EL (cell line): Measurements from ENCODE around the gene ARHGAP32.
"Not testable (repeated sequence)": the region's sequence is repeated elsewhere in the genome, so short reads cannot be mapped to it uniquely, and the experiment has no call there.

Experiments
- DNase-seq: peaks from one replicate; pipeline ENCODE4 v3.0.0-alpha.2; 2016

ARHGAP32 gene

DNA sequence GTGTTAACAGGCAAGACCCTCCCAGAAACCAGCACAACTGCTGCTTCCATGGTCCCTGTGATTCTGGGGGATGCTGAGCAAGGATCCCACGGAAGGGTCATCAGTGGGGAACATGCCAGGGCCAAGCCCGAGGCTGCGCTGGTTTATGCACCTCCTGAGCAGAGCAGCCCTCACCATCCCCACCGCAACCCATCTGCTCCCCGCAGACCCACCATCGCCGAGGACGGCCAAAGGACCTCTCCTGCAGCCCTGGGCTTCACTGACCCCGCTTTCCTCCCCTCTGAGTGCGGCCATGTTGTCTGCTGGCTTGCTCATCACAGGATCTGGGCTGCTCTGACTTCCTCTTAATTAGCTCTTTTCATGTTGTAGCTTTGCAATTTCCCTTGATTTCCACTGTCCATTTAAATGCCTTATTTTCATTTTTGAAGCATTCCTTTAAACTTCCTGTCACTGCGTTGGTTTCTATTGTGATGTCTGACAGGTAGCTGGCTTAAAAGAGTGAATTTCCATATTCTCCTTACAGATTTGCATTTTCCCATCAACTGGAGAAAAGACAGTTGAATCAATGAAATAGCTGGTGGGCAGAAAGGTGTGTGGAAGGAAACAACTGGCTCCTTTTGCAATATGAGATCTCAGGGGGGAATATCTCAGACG is 264.3 kb downstream of the ARHGAP32 start:
- DNase-seq: no peak

- no peak for DNase-seq
Measured at GRCh38 chr11:128927108-128927461, 265.0 kb downstream of the ARHGAP32 start.

DNA sequence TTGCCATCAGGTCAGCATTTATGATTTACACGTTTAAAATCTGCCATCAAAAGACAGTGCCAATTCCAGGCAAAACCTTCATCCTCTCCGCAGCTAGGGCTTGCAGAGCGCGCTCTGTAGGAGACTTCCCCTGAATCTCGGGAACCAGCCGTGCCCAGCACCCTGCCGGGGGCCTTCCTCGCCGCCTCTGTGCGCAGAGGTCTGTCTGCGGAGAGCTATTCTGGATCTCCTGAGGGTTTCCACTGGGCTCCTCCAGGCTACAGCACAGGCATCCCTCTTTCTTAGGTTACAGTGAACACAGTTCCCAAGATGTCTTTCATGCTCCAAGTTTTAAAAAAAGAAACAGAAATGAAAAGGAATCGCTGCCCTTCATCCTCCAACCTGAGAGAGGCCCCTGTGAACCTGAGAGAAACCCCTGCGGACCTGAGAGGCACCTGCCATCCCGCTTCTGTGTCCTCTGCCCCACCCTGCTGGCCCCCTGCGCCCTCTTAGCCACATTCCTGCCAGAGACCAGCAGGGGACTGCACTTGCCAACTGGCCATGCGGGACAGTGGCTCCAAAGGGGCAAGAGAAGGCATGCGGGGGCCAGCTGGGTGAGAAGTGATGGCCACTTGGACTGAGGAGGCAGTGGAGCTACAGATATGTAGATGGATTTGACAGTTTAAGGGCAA is 265.6 kb downstream of the ARHGAP32 start:
- DNase-seq: no peak

DNA sequence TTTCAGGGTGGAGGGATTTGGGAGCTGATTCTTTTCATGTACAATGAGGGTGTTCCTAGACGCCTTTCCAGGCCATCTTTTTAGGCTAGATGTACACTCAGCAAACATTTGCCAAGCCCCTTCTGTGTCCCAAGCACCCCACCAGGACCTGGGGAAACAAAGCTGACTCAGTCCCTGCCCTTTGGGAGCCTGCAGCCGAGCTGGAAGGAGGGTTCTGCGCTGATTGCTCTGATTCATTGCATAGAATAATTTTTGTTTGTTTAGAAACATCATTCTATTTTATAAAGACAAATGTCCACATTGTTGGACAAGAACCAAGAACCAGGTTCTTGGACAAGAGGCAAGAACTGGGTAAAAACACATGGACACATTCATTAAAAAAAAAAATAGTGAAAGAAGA is 266.1 kb downstream of the ARHGAP32 start:
- no peak for DNase-seq

- no peak for DNase-seq
Measured at GRCh38 chr11:128925250-128925600, 266.9 kb downstream of the ARHGAP32 start.

DNA sequence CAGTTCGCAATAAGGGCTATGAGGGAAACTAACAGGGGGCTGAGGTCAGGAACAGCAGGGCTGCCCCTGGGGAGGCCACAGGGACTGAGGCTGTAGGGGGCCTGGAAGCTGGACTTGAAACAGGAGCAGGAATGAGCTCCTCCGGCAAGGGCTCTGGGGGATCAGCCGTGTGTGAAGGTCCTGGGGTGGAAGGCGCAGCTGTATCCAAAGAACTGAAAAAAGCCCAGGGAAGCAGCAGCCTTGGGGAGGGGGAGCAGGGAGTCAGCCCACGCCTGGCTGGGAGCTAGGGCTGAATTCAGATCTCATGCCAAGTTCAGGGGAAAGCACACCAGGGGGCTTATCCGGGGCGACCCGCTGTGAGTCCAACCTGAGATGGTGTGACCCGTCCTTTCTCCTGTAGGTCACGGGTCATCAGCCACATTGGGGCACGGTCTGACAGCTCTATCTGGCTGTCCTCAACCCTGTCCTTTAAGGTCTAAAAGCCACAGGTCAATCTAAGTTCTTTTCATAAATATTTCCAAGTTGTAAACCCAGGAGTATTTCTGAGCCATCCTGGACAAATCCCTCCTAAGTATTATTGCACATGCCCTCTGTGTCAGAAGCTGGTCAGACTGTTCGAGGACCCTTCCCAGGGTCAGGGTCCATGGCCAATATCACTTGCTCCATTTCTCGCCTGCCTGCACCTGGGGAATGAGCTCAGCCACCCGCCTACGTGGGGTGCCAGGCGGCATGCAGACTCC is 267.4 kb downstream of the ARHGAP32 start:
- no peak for DNase-seq

- DNase-seq: no peak
Measured at GRCh38 chr11:128924104-128924503, 268.0 kb downstream of the ARHGAP32 start.

GRCh38 chr11:128921793-128922192 is 270.3 kb downstream of the ARHGAP32 start:
- no peak for DNase-seq

GRCh38 chr11:128920666-128921065 is 271.5 kb downstream of the ARHGAP32 start:
- DNase-seq: no peak

DNA sequence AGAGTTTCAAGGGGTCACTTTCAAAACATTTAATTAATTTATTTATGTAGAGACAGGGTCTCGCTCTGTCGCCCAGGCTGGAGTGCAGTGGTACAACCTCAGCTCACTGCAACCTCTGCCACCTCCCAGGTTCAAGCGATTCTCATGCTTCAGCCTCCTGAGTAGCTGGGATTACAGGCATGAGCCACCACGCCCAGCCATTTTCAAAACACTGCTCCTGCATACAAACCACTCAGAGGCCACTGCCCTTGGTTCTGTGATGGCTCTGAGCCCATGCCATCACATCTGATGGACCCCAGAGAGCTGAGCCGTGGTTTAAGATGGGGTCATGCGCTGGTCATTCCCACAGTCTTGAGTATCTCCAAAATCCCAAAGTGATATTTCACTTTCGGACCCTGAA is 272.5 kb downstream of the ARHGAP32 start:
- not testable (repeated sequence) for DNase-seq

- no peak for DNase-seq
Measured at GRCh38 chr11:128919216-128919615, 272.9 kb downstream of the ARHGAP32 start.

DNA sequence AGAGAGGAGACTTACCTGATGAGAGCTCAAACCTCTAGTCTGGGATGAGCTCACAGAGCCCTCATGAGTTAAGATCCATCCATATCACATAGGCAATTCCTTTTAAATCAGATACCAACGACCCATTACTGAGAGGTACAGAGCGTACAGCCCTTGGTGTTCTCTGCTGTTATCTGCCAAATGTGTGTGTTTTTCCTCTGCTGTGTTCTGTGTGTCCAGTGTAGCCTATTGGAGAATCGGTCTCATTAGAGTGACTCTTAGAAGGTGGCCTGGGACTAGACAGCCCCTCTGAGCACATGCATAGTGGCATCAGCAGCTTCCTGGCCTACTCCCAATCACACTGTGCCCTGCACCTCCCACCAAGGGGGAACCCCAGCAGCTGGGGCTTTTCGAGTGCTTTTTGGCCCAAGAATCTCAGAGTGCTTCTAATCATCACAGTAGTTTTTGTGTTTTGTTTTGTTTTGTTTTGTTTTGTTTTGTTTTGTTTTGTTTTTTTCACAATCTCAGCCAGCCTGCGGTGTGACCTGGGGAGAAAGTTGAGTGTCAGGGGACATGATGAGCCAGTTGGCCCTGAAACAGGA is 274.9 kb downstream of the ARHGAP32 start:
- no peak for DNase-seq

DNA sequence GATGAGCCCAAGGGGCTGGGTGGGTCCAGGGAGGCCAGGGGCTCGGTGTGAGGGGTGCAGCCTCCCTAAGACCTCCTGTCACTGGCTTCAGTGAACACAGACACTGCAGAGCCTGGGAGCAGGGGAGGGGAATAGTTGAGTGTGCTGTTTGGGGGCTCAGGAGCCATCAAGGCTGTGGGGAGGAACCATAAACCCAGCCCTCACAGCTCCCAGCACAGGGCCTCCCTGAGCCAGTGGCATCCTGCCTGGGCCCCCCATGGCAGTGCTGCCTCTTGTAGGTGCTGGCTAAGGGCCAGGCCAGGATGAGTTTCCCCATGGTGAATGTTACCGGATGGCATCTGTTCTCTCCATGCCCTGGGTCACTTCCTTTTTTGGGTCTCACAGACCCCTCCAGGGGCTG is 275.4 kb downstream of the ARHGAP32 start:
- DNase-seq: no peak

DNA sequence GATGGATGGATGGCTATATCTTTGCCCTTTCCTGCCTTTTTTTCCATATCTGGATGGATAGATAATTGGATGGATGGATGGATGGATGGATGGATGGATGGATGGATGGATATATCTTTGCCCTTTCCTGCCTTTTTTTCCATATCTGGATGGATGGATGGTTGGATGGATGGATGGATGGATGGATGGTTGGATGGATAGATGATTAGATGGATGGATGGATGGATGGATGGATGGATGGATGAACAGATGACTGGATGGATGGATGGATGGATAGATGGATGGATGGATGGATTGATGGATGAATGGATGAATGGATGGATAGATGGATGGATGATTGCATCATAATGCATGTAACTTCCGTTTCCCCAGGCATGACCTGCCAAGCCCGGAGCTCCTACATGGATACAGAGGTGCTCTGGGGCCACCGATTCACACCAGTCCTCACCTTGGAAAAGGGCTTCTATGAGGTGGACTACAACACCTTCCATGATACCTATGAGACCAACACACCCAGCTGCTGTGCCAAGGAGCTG is 276.0 kb downstream of the ARHGAP32 start:
- DNase-seq: no peak

GRCh38 chr11:128915149-128915521 is 277.0 kb downstream of the ARHGAP32 start:
- DNase-seq: no peak
